K562 (cell line): ENCODE results near the gene ATP6V0E1.

Experiments used
- CTCF ChIP-seq, 3 experiments: IDR thresholded peaks in 2 of 3; conservative IDR thresholded peaks in 1 of 3; 2 replicates each; pipeline ENCODE4 v1.5.1; 2011 to 2012; ENCODE audit warnings: low read length in 3 of 3, mild to moderate bottlenecking in 3 of 3, control low read depth in 2 of 3, improper control_type of control experiment in 1 of 3, inconsistent platforms in 1 of 3, low read depth in 1 of 3, mixed read lengths in 1 of 3, moderate library complexity in 1 of 3; ENCODE audit not compliant: insufficient read depth in 2 of 3
- EZH2 ChIP-seq: IDR thresholded peaks from 2 replicates; pipeline ENCODE4 v1.6.1; 2012; ENCODE audit warnings: low read depth, mild to moderate bottlenecking, inconsistent platforms, low read length, borderline replicate concordance
- RAD21 ChIP-seq, 2 experiments: fragments of 250-450 bp in 1 of 2; fragments of 450-650 bp in 1 of 2; sonication (Bioruptor Pico) in 1 of 2; formaldehyde crosslinking in 1 of 2; IDR thresholded peaks in 1 of 2; conservative IDR thresholded peaks in 1 of 2; 2 replicates each; pipeline versions ENCODE4 v1.4.0 to v1.8.0; 2020 to 2022; ENCODE audit warnings: mild to moderate bottlenecking in 2 of 2, moderate library complexity in 1 of 2

DNA sequence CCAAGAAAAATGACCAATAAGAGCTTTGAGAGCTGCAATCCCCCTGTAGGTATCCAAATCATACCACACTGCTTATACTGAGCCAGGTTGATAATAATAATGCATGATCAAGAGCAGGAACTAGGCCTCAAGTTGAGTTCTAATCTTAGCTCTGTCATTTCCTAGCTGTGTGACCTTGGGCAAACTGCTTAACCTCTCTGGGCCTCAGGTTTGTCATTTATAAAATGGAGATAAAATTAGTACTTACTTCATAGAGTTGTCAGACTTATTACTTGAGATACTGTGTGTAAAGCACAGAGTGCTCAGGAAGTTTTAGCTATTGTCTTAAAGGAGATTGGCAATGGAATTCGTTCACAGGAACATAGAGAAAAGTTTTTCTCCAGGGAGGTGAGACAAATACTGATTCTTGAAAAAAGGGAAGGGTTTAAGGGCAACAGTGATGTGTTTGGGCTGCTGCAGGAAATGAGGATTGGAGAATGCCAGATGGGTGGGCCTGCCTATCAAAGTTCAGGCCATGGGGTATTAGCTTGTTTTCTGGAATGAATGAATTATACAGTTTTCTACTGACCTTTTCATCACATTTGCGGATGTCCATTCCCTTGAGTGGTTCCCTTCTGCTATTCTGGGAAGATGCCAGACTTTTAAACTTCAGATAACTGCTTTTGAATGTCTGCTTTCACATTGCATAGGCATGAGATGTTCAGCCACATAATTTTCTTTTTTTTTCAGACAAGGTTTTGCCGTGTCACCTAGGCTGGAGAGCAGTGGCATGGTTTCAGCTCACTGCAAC lies 10.2 kb upstream of the ATP6V0E1 start:
- TF ChIP-seq EZH2 (no peak), RAD21 (CRISPR knock-in tag; conservative IDR thresholded peaks at IDR 0.05 in 1 of 2, IDR thresholded peaks at IDR 0.05 in 1 of 2) (no peak), CTCF (IDR thresholded peaks at IDR 0.05 in 2 of 3, conservative IDR thresholded peaks at IDR 0.05 in 1 of 3; ENCODE audit: insufficient read depth in 2 of 3, low read depth in 1 of 3, low read length in 3 of 3) (no peak)
